ENCODE results near the gene SMYD5. TPM values are rescaled to one million over a fixed set of nuclear protein-coding genes. Genes with fewer than 3 reads are reported as not detected.
A peak's percentile ranks its signal among the peaks of the same experiment; 100 is the strongest.

SMYD5 gene
- total RNA-seq, 3 donors from 2014 or later, result 14.1 to 21.6 (median 18.3) TPM

- Histone ChIP-seq H3K4me1 (no peaks in the 10 kb centered on the region), H3K27ac (peak overlapping the region; percentile 92 to 94)
- intact Hi-C loops (cut with DNase I; ENCODE audit: low total_unique reads), result no loop called here
Measured at GRCh38 chr2:73235315-73236028, 21.4 kb downstream of the SMYD5 start.

GRCh38 chr2:73237168-73237567 is 23.1 kb downstream of the SMYD5 start:
- Histone ChIP-seq H3K36me3 (no peaks in the 10 kb centered on the region), H3K4me1 (no peaks in the 10 kb centered on the region), H3K9me3 (no peaks in the 10 kb centered on the region), H3K27ac (no peak overlapping the region), H3K27me3 (no peaks in the 10 kb centered on the region), H3K4me3 (no peak overlapping the region)
- intact Hi-C loops (cut with DNase I; ENCODE audit: low total_unique reads), result no loop called here
- no peak for DNase-seq (ENCODE audit: low spot score in 2 of 2)
- no peak for TF ChIP-seq CTCF (IDR thresholded peaks at IDR 0.05)
- no peak for TF ChIP-seq POLR2A (IDR thresholded peaks at IDR 0.05)
- no peak for TF ChIP-seq POLR2AphosphoS5 (IDR thresholded peaks at IDR 0.05)

More at GRCh38 chr2:73235315-73236028, 21.4 kb downstream of the SMYD5 start:
- Histone ChIP-seq H3K27me3 (no peaks in the 10 kb centered on the region), H3K4me3 (peak overlapping the region; percentile 67 to 89 (median 88)), H3K36me3 (no peaks in the 10 kb centered on the region), H3K9me3 (no peaks in the 10 kb centered on the region)
- no peak for DNase-seq (ENCODE audit: low spot score in 2 of 2)
- no peak for TF ChIP-seq CTCF (IDR thresholded peaks at IDR 0.05)
- TF ChIP-seq POLR2A (IDR thresholded peaks at IDR 0.05), result no peak
- no peak for TF ChIP-seq POLR2AphosphoS5 (IDR thresholded peaks at IDR 0.05)

GRCh38 chr2:73238149-73238548 is 24.1 kb downstream of the SMYD5 start:
- no peaks in the 10 kb centered on the region for H3K4me1 ChIP-seq
- H3K4me3 ChIP-seq, result no peak overlapping the region
- no peak for DNase-seq (ENCODE audit: low spot score in 2 of 2)
- no peak overlapping the region for H3K27ac ChIP-seq
- no peaks in the 10 kb centered on the region for H3K27me3 ChIP-seq
- no peaks in the 10 kb centered on the region for H3K9me3 ChIP-seq
- H3K36me3 ChIP-seq, result no peaks in the 10 kb centered on the region
- intact Hi-C loops (cut with DNase I; ENCODE audit: low total_unique reads), result no loop called here
- TF ChIP-seq CTCF (IDR thresholded peaks at IDR 0.05) (no peak), POLR2A (IDR thresholded peaks at IDR 0.05) (no peak), POLR2AphosphoS5 (IDR thresholded peaks at IDR 0.05) (no peak)

- no peak overlapping the region for H3K27ac ChIP-seq
- TF ChIP-seq POLR2A (IDR thresholded peaks at IDR 0.05) (no peak), CTCF (IDR thresholded peaks at IDR 0.05) (no peak), POLR2AphosphoS5 (IDR thresholded peaks at IDR 0.05) (no peak)
- DNase-seq (ENCODE audit: low spot score in 2 of 2), result no peak
- H3K27me3 ChIP-seq, result no peaks in the 10 kb centered on the region
- H3K4me1 ChIP-seq, result no peaks in the 10 kb centered on the region
- intact Hi-C loops (cut with DNase I; ENCODE audit: low total_unique reads), result no loop called here
- no peak overlapping the region for H3K4me3 ChIP-seq
- no peaks in the 10 kb centered on the region for H3K36me3 ChIP-seq
- no peaks in the 10 kb centered on the region for H3K9me3 ChIP-seq
Measured at GRCh38 chr2:73238976-73239375, 24.9 kb downstream of the SMYD5 start.

- DNase-seq (ENCODE audit: low spot score in 2 of 2), result no peak
- no peak for TF ChIP-seq CTCF (IDR thresholded peaks at IDR 0.05)
- TF ChIP-seq POLR2A (IDR thresholded peaks at IDR 0.05), result no peak
- TF ChIP-seq POLR2AphosphoS5 (IDR thresholded peaks at IDR 0.05), result no peak
- H3K36me3 ChIP-seq, result no peaks in the 10 kb centered on the region
- no peaks in the 10 kb centered on the region for H3K4me1 ChIP-seq
- H3K27me3 ChIP-seq, result no peaks in the 10 kb centered on the region
- no peaks in the 10 kb centered on the region for H3K9me3 ChIP-seq
- no peak overlapping the region for H3K27ac ChIP-seq
- intact Hi-C loops (cut with DNase I; ENCODE audit: low total_unique reads), result no loop called here
- H3K4me3 ChIP-seq, result no peak overlapping the region
Measured at GRCh38 chr2:73239776-73240175, 25.7 kb downstream of the SMYD5 start.

Measured in breast epithelium (tissue), 4 donors.